HG03097 (cell line): ENCODE results near the gene PLXND1.
"Not testable (repeated sequence)": the region's sequence is repeated elsewhere in the genome, so short reads cannot be mapped to it uniquely, and the experiment has no call there.

ENCODE experiments used
- ATAC-seq: cut with Tn5 transposase; IDR thresholded peaks from one replicate; pipeline ENCODE4 v1.9.1; 2021; ENCODE audit not compliant: unreplicated experiment, low FRiP score

The PLXND1 gene

GRCh38 chr3:129515108-129515820 lies 91.2 kb downstream of the PLXND1 start:
- ATAC-seq, result not testable (repeated sequence)

DNA sequence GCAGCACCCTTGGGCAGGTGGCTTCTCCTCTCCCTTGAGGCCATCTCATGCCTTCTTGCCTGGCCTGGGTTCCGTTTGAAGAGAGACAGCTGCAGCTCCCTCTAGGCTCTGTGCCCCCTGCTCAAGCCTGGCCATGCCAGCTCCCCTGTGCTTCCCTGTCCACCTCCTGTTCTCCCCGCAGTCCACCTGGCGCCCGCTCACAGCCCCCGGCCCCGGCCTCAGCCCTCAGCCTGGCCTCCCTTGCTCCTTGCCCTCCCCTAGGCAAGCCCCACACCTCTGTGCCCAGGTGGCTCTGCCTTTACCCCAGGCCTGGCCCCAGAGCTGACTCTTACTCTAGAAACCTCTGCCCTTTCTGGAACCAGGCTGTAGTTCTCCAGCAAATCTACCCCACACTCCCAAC lies 91.9 kb downstream of the PLXND1 start:
- ATAC-seq, result no peak

- ATAC-seq, result no peak
Observed at GRCh38 chr3:129514110-129514509, 92.4 kb downstream of the PLXND1 start.

DNA sequence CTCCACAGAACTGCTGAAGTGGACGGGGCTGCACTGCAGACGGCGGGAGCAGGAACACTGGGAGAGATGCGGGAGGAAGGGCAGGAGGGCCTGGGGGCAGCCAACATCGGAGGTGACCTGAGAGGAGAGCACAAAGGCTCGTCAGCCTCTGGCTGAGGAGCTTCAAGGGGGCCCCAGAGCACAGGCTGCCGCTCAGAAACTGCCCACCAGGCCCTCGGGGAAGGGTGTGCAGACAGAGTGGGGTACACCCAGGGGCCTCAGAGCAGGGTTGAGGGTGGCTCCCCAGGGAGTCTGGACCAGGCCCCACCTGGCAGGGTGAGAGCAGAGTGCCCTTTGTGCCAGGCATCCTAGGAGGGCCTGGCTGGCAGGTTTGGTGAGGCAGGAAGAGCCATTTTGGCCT lies 92.8 kb downstream of the PLXND1 start:
- ATAC-seq, result no peak

DNA sequence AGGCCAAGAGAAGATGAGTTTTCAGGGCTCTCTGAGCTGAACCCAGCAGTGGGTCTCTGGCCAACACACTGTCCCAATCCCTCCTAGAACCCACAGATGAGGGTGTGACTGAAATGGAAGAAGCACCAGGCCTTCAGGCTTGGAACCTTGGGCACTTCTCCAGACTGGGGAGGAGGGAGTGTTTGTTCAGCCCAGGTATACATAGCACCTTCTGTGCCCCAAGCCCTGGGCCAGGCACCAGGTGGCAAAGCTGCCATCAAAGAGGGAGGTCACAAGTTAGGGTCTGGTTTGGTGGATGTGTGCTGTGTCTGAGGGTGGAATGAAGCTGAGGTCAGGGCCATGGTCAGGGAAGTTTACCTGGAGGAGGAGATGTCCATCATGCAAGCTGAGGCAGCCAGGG lies 93.9 kb downstream of the PLXND1 start:
- no peak for ATAC-seq

GRCh38 chr3:129507181-129507831 lies 99.2 kb downstream of the PLXND1 start:
- no peak for ATAC-seq

- no peak for ATAC-seq
Observed at GRCh38 chr3:129506231-129506742, 100.2 kb downstream of the PLXND1 start.

GRCh38 chr3:129505341-129505740 lies 101.1 kb downstream of the PLXND1 start:
- no peak for ATAC-seq
